Measurements from ENCODE around the gene ZEB1.

The ZEB1 gene

DNA sequence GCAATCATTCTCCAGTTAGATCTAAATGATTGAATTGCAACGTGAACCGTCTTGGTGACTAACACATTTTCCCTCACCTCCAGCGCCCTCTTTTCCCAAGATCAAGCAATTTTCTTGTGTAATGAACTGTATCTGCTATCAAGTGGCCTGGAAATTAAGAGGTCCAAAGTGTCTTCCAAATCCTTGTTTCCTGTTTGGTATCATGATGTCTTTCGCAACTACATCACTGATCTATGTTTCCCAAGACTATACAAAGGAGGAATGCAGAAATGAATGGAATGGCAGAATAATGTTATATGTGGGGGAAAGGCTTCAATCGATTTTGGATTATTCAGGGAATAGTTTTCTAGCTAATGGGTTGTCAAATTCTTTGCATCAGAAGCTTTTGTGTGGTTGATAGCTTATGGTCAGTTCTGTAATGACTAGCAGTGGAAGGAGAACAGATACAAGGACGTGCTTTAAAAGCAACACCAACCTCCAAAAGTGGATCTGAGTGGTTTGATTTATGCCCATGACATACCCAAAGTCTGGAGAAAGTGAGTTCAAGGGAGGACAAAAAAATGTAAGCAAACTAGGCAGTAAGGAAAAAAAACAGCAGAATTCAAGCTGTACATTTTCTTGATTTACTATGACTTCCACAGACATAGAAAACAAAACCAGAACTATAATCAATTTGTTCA lies 14.6 kb upstream of the ZEB1 start:
- Mint-ChIP-seq H3K4me1 (ENCODE audit: low read depth) (peaks cover 3% of the 10 kb centered on the region), H3K9me3 (peaks cover 5% of the 10 kb centered on the region), H3K36me3 (ENCODE audit: low read depth) (peaks cover 5% of the 10 kb centered on the region), H3K4me3 (no peak overlapping the region), H3K27me3 (ENCODE audit: low read depth) (peaks cover 8% of the 10 kb centered on the region), H3K27ac (no peak overlapping the region)

DNA sequence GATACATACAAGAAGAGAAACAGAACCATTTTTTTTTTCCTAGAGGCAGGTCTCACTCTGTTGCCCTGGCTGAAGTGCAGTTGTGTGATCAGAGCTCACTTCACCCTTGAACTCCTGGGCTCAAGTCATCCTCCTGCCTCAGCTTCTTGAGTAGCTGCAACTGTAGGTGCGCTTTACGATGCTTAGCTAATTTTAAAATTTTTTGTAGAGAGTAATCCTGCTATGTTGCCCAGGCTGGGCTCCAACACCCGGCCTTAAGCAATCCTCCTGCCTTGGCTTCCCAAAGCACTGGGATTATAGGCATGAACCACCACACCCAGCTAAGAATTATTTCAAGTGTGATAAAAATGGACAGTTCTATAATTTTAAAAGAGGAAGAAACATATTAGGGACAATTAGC lies 5.6 kb upstream of the ZEB1 start:
- peaks cover 6% of the 10 kb centered on the region for H3K36me3 Mint-ChIP-seq (ENCODE audit: low read depth)
- no peaks in the 10 kb centered on the region for H3K9me3 Mint-ChIP-seq
- no peaks in the 10 kb centered on the region for H3K27me3 Mint-ChIP-seq (ENCODE audit: low read depth)
- no peak overlapping the region for H3K27ac Mint-ChIP-seq
- no peak overlapping the region for H3K4me3 Mint-ChIP-seq
- peaks cover 25% of the 10 kb centered on the region for H3K4me1 Mint-ChIP-seq (ENCODE audit: low read depth)

DNA sequence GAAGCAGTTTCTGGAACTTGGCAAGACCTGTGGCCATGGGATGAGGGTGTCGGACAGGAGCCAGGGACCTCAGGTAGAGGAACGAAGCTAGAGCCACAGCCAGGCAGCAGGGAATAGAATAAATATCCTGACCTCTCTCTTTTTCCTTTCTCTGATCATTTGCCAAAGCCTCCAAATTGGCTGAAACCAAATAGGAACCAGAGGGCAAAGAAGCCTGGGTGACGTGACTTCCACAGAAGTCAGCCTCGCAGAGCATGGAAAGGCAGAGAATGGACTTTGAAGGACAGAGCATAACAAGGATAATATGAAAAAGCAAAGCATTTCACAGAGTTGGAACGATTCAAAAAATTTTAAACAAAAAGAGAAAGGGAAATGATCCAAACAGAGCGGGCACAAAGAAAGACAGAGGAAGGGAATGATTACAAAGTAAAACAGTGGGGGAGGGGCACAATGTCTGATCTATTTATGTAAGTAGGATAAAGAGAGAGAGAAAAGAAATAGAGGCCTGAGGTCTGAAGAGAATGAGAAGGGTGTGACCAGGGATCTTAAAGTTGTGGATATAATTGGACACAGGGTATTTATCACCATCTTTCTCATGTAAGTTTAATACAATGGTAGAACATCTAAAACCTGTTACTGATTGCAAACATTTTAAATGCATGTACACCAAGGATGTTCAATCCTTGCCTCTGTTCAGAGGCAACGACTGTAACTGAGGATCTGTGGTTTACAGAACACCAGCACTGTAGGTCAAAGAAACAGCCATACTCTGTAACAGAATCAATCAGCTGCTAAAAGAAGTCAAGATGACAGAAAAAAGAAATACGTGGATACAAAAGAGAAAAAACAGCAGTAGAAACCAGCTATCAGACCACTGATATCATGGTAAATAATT lies 4.5 kb upstream of the ZEB1 start:
- H3K4me1 Mint-ChIP-seq (ENCODE audit: low read depth): peaks cover 21% of the 10 kb centered on the region
- H3K4me3 Mint-ChIP-seq: no peak overlapping the region
- no peaks in the 10 kb centered on the region for H3K27me3 Mint-ChIP-seq (ENCODE audit: low read depth)
- H3K27ac Mint-ChIP-seq: no peak overlapping the region
- H3K9me3 Mint-ChIP-seq: no peaks in the 10 kb centered on the region
- H3K36me3 Mint-ChIP-seq (ENCODE audit: low read depth): peaks cover 2% of the 10 kb centered on the region

GRCh38 chr10:31315453-31315852 lies 3.6 kb upstream of the ZEB1 start:
- H3K36me3 Mint-ChIP-seq (ENCODE audit: low read depth): peaks cover 4% of the 10 kb centered on the region
- H3K4me3 Mint-ChIP-seq: no peak overlapping the region
- H3K9me3 Mint-ChIP-seq: no peaks in the 10 kb centered on the region
- H3K27me3 Mint-ChIP-seq (ENCODE audit: low read depth): no peaks in the 10 kb centered on the region
- H3K27ac Mint-ChIP-seq: no peak overlapping the region
- peaks cover 21% of the 10 kb centered on the region for H3K4me1 Mint-ChIP-seq (ENCODE audit: low read depth)

- no peaks in the 10 kb centered on the region for H3K27me3 Mint-ChIP-seq (ENCODE audit: low read depth)
- H3K4me3 Mint-ChIP-seq: peak overlapping the region; percentile 27
- H3K27ac Mint-ChIP-seq: no peak overlapping the region
Observed at GRCh38 chr10:31317171-31317570, 1.8 kb upstream of the ZEB1 start.

DNA sequence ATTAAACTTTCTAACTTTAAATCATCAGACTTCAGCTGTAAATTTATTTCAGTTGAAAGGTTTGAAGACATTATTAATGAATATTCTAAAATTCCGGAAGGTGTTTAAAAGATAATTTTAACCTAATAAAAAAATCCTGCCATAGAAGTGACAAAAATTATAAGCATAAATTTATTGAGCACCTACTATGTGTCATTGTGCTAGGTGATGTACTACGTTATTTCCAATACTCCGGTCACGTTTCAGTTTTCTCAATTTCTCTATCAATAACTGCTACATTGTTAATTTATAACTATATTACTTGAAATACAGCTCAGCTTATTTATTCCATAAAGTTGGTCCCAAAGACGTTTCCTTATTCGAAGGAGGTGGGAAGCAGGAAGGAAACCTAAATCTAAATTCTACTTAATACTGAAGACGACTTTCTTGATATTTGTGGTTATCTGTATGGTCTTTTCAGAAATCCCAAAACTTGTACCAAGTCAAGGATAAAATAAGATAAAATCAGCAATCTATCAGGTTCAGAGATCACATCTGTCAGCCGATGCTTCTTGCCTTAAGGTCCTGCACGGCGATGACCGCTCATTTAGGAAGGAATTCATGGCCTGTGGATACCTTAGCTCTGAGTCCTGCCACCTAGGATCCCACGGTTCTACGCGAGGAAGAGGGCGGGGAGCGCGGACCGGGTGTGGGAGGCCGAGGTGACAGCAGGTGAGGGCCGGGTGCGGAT lies 1.2 kb upstream of the ZEB1 start:
- Mint-ChIP-seq H3K27me3 (ENCODE audit: low read depth) (no peaks in the 10 kb centered on the region), H3K9me3 (no peaks in the 10 kb centered on the region), H3K36me3 (ENCODE audit: low read depth) (peaks cover 7% of the 10 kb centered on the region), H3K27ac (peak overlapping the region; percentile 99), H3K4me1 (ENCODE audit: low read depth) (peaks cover 35% of the 10 kb centered on the region), H3K4me3 (peak overlapping the region; percentile 98)

More at GRCh38 chr10:31317171-31317570, 1.8 kb upstream of the ZEB1 start:
- Mint-ChIP-seq H3K36me3 (ENCODE audit: low read depth) (peaks cover 7% of the 10 kb centered on the region), H3K9me3 (no peaks in the 10 kb centered on the region), H3K4me1 (ENCODE audit: low read depth) (peaks cover 31% of the 10 kb centered on the region)

- peaks cover 7% of the 10 kb centered on the region for H3K36me3 Mint-ChIP-seq (ENCODE audit: low read depth)
- H3K4me3 Mint-ChIP-seq: peak overlapping the region; percentile 98
- no peaks in the 10 kb centered on the region for H3K9me3 Mint-ChIP-seq
- H3K27me3 Mint-ChIP-seq (ENCODE audit: low read depth): no peaks in the 10 kb centered on the region
- H3K27ac Mint-ChIP-seq: peak overlapping the region; percentile 99
- peaks cover 35% of the 10 kb centered on the region for H3K4me1 Mint-ChIP-seq (ENCODE audit: low read depth)
Observed at GRCh38 chr10:31318382-31318853, 598 bp upstream of the ZEB1 start.

DNA sequence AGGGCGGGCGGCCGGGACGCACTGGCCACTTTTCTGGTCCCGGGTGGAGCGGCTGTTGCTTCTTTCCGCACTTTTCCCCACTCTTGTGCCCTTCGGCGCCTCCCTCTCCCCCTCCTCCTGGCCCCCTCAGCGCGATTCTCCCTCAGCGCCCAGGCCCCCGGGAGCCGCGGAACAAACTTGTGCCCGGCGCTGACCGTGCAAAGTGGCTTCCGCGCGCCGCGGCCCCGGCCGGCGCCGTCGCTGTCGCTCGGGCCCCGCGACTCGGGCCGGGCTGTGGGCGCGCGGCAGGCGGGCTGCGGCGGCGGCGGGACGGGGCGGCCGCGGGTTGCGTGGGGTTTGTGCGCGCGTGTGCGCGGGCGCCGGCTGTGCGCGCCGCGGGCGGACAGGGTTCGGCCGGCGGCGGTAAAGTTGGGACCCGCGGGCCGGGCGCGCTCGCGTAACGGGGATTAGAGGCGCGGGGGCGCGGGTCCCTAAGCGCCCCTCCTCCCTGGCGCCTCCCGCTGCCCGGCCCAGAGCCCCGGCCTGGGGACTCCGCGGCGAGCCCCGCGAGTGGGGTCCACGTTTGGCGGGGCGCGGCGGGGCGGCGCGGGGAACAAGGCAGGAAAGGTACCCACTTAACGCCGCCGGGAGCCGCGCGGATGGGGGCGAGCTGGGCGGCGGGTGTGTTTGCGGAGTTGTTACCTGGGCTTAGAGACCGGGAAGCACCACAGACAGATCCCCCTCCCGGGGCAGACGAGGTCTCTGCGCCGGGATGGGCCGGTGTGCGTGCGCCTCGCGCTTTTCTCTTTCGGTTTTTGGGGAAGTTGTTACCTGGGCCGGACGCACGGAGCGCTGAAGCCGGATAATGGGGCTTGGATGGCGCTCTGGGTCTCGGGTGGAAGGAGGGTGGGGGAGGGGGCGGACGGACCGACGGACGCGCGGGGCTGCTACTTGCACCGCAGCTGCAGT lies 860 bp downstream of the ZEB1 start:
- H3K36me3 Mint-ChIP-seq (ENCODE audit: low read depth): peaks cover 7% of the 10 kb centered on the region
- no peaks in the 10 kb centered on the region for H3K9me3 Mint-ChIP-seq
- H3K27ac Mint-ChIP-seq: peak overlapping the region; percentile 87
- H3K27me3 Mint-ChIP-seq (ENCODE audit: low read depth): no peaks in the 10 kb centered on the region
- peak overlapping the region; percentile 98 for H3K4me3 Mint-ChIP-seq
- H3K4me1 Mint-ChIP-seq (ENCODE audit: low read depth): peaks cover 36% of the 10 kb centered on the region

GRCh38 chr10:31320550-31321211 lies 1.7 kb downstream of the ZEB1 start:
- Mint-ChIP-seq H3K36me3 (ENCODE audit: low read depth) (peaks cover 7% of the 10 kb centered on the region), H3K9me3 (no peaks in the 10 kb centered on the region), H3K27ac (peak overlapping the region; percentile 87), H3K27me3 (ENCODE audit: low read depth) (no peaks in the 10 kb centered on the region), H3K4me3 (peak overlapping the region; percentile 90), H3K4me1 (ENCODE audit: low read depth) (peaks cover 34% of the 10 kb centered on the region)

DNA sequence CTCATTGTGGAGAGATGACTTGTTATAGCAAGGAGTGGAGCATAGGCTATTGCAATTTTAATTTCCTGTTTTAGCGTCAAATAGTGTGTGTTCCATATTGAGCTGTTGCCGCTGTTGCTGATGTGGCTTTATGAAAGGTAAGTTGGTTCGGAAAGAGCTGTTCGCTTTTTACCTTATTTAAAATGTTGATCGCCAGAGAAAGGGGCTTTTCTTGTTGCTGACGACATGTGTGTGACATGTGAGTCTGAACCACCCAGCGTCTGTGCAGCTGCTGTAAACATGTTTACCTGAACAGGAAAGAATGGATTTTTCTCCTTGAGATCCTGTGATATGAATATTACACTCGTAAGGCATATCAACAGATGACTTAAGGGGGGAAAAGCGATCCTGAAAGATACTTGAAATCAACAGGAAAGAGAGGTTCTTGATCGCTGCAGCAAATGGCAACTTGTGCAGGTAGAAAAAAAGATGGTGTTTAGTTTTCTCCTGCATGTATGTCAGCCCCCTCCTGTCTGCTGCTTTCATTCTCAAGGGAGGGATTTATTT lies 2.5 kb downstream of the ZEB1 start:
- peaks cover 37% of the 10 kb centered on the region for H3K4me1 Mint-ChIP-seq (ENCODE audit: low read depth)
- peak overlapping the region; percentile 87 for H3K27ac Mint-ChIP-seq
- H3K9me3 Mint-ChIP-seq: no peaks in the 10 kb centered on the region
- H3K36me3 Mint-ChIP-seq (ENCODE audit: low read depth): peaks cover 7% of the 10 kb centered on the region
- no peaks in the 10 kb centered on the region for H3K27me3 Mint-ChIP-seq (ENCODE audit: low read depth)
- H3K4me3 Mint-ChIP-seq: peak overlapping the region; percentile 90

DNA sequence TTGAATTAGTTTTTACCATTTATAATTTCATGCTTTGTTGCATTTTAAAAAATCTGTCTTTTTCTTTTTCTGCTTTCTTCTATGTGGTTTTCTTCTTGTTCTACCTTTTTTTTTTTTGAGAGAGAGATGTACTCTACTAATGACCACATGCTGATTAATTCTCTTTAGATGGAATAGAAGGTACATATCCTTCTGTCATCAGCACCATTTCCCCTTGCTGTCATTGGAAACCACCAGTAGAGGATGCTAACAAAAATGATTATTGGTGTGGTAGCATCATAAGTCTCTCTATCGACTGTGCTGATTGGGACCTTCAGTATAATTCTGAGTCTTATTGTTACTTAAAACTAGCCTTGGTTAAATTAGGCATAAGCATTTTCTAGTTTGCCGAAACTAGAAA lies 3.6 kb downstream of the ZEB1 start:
- Mint-ChIP-seq H3K4me1 (ENCODE audit: low read depth) (peaks cover 35% of the 10 kb centered on the region), H3K4me3 (peak overlapping the region; percentile 63), H3K36me3 (ENCODE audit: low read depth) (peaks cover 7% of the 10 kb centered on the region), H3K9me3 (no peaks in the 10 kb centered on the region), H3K27me3 (ENCODE audit: low read depth) (no peaks in the 10 kb centered on the region), H3K27ac (no peak overlapping the region)

DNA sequence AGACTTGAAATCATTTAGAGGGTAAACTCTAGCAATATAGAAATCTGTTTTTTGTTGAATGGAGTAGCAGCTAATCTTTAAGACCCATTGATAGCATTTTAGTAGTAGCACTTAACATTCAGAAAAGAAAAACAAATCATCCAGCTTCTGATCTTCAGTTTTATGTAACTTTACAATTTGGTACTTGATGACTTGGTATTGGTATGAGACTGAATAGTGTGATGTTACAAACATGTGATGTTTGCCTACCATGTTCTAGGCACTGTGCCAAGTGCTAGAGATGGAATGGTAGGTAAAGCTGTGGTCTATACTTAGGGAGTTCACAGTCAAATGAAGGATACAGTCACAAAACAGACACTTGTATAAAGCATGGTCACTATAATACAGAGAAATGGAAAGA lies 21.3 kb downstream of the ZEB1 start:
- Mint-ChIP-seq H3K9me3 (no peaks in the 10 kb centered on the region), H3K36me3 (ENCODE audit: low read depth) (peaks cover 5% of the 10 kb centered on the region), H3K4me1 (ENCODE audit: low read depth) (peaks cover 10% of the 10 kb centered on the region), H3K27me3 (ENCODE audit: low read depth) (no peaks in the 10 kb centered on the region), H3K27ac (no peak overlapping the region), H3K4me3 (no peak overlapping the region)

- no peak overlapping the region for H3K4me3 Mint-ChIP-seq
Observed at GRCh38 chr10:31341552-31341951, 22.5 kb downstream of the ZEB1 start.

More at GRCh38 chr10:31341552-31341951, 22.5 kb downstream of the ZEB1 start:
- Mint-ChIP-seq H3K27me3 (ENCODE audit: low read depth) (no peaks in the 10 kb centered on the region), H3K9me3 (no peaks in the 10 kb centered on the region), H3K27ac (no peak overlapping the region), H3K4me1 (ENCODE audit: low read depth) (peaks cover 16% of the 10 kb centered on the region), H3K36me3 (ENCODE audit: low read depth) (peaks cover 5% of the 10 kb centered on the region)
